ENCODE measurements around the gene APBA2.

Gene APBA2

GRCh38 chr15:28955160-28955992, 69.6 kb downstream of the APBA2 start:
- DNase-seq (ENCODE audit: low read depth in 2 of 2, low spot score in 1 of 2): no peak

- DNase-seq (ENCODE audit: low read depth in 2 of 2, low spot score in 1 of 2): no peak
These were observed 70.2 kb downstream of the APBA2 start for GRCh38 chr15:28955993-28956421.

DNA sequence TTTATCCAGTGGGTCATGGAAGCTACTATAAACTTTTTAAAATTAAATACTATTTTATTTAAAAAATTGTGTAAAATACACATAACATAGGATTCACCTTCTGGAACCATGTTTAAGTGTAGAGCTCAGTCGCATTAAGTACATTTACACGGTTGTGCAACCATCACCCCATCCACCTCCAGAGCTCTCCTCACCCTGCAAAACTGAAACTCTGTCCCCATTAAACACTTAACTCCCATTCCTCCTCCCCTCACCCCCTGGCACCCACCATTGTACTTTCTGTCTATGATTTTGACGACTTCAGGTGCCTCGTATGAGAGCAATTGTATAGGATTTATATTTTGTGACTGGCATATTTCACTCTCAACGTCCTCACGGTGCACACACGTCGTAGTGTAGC, 70.7 kb downstream of the APBA2 start:
- DNase-seq (ENCODE audit: low read depth in 2 of 2, low spot score in 1 of 2): no peak

GRCh38 chr15:28957606-28958498, 72.1 kb downstream of the APBA2 start:
- DNase-seq (ENCODE audit: low read depth in 2 of 2, low spot score in 1 of 2): no peak

- no peak for DNase-seq (ENCODE audit: low read depth in 2 of 2, low spot score in 1 of 2)
These were observed 73.6 kb downstream of the APBA2 start for GRCh38 chr15:28959326-28959725.

DNA sequence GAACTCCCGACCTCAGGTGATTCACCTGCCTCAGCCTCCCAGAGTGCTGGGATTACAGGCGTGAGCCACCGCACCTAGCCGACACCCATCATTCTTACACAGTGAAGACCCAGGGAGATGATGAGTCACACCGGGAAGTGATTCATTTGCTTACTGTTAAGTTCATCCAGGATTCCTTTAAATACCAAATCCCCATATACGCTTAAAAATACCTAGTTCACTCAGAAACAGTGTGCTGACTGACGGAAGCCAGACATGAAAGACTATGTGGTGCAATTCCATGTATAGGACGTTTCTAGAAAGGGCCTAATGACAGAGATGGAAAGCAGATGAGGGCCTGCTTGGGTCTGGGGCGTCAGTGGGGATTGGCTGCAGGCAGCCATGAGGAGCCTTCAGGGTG, 75.2 kb downstream of the APBA2 start:
- no peak for DNase-seq (ENCODE audit: low read depth in 2 of 2, low spot score in 1 of 2)

- DNase-seq (ENCODE audit: low read depth in 2 of 2, low spot score in 1 of 2): no peak
These were observed 75.6 kb downstream of the APBA2 start for GRCh38 chr15:28961391-28961790.

DNA sequence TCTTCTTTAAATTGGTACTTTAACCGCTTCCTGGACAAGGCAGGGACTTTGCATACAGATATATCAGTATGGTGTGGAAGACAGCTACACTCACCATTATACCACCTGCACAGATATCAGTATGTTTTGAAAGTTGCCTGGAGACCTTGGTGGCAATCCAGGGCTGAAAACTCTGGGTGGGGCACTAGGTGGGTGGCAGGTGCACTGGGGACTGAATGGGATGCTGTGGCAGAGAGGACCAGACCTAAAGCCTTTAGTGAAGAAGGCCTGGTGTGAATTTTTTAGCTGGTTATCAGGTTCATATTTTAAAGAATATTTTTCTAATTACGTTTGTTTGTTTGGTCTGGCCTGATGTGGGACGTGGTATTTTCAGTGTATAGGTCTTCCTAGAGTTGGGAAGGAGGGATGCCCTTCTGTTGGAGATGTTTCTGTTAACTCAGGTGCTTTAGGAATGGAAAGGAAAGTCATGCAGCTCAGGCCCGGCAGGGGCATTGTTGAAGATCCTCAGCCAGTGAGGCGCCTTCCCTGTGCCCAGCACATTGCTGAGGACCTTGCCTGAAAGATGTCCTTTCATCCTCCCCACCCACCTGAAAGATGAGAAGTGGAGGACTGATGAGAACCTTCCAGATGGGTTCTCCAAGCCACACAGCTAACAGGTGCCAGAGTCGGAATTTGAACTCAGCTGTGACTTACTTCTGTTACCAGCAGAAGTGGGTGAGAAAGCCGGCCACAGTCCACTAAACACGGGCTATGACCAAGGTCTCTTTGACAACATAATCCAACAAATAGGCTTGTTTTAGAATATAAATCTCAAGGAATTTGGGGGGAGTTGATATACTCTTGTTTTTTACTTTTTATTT, 77.3 kb downstream of the APBA2 start:
- DNase-seq (ENCODE audit: low read depth in 2 of 2, low spot score in 1 of 2): no peak

DNA sequence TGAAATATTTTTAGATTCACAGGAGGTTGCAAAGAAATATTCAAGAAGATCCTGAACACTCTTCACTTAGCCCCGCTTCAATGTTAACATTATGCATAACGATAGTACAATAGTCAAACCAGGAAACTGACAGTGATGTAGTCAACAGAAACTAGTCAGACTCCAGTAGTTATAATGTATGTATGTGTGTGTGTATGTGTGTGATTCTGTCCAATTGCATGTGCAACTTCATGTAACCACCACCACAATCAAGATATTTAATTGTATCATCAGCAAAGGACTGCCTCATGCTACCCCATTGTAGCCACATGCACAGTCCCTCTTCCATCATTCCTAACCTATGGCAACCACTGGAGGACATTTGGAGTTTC, 77.9 kb downstream of the APBA2 start:
- DNase-seq (ENCODE audit: low read depth in 2 of 2, low spot score in 1 of 2): no peak

- no peak for DNase-seq (ENCODE audit: low read depth in 2 of 2, low spot score in 1 of 2)
These were observed 78.3 kb downstream of the APBA2 start for GRCh38 chr15:28964098-28964497.

DNA sequence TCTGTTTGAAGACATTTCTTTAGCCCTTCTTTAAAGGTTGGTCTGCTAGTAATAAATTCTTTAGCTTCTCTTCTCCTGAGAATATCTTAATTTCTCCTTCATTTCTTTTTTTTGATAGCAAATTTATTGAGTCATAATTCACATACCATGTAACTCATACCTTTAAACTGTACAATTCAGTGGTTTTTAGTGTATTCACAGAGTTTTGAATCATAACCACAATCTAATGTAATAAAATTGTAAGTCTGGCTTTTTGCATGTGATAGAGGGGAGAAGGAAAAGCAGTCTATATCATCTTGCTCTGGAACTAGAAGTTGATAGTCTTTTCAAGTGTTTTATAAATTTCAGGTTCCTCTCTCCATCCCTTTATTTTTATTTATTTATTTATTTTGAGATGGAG, 81.3 kb downstream of the APBA2 start:
- DNase-seq (ENCODE audit: low read depth in 2 of 2, low spot score in 1 of 2): no peak

DNA sequence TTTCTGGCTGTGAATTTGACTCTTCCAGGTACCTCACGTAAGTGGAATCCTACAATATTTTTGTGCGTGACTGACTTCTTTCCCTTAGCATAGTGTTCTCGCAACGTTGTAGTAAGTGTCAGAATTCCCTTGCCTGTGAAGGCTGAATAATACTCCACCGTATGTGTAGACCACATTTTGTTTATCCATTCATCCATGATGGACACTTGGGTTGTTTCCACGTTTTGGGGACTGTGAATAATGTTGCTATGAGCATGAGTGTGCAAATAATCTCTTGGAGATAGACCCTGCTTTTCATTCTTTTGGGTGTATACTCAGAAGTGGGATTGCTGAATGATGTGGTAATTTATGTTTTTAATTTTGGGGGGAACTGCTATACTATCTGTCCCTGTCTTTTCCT, 82.2 kb downstream of the APBA2 start:
- no peak for DNase-seq (ENCODE audit: low read depth in 2 of 2, low spot score in 1 of 2)

DNA sequence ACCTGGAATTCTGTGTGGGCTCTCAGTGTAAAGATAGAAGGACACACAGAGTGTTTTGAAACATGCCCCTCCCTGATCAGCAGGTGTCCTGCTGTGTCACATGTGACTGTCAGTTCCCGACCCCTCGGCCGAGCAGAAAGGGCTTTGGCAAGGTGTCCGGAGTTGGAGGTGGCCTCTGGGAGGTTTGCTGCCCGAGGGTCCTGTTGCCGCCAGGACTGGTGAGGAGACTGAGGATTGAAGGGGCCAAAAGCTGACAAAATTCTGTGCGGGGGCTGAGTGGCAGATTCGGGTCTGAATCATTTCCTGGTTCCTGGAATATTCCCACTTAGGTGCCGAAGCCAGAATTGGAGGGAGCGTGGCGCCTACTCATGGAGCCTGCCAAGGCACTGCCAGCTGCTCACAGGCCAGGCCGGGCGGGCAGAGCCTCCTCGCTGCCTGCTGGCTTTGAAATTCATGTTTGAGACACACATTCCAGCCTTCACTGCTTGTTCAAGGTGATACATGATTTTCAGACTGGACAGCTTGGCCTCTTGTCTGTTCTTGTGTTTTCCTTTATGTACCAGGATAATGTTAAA, 83.8 kb downstream of the APBA2 start:
- no peak for DNase-seq (ENCODE audit: low read depth in 2 of 2, low spot score in 1 of 2)

GRCh38 chr15:28974142-28974541, 88.4 kb downstream of the APBA2 start:
- DNase-seq (ENCODE audit: low read depth in 2 of 2, low spot score in 1 of 2): peak in 1 of 2 donors; percentile 41

DNA sequence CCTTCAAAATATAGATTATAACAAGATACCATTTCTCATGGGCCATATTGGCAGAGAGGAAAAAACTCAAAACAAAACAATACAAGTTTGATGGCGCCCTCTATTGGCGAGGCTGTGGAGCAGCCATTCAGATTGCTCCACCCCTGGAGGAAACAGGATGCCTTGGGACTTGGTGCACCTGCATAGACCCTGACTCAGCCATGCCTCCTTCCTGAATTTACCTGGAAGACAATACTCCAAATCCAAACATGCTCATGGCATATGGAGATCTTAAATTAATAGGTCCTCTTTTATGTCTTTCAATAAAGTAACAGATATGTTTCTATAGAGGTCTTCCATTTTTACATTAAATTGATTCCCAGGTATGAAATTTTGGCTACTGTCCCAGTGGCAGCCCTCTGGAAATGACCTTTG, 90.0 kb downstream of the APBA2 start:
- peak in 1 of 2 donors; percentile 50 for DNase-seq (ENCODE audit: low read depth in 2 of 2, low spot score in 1 of 2)

- no peak for DNase-seq (ENCODE audit: low read depth in 2 of 2, low spot score in 1 of 2)
These were observed 91.7 kb downstream of the APBA2 start for GRCh38 chr15:28977377-28978010.

DNA sequence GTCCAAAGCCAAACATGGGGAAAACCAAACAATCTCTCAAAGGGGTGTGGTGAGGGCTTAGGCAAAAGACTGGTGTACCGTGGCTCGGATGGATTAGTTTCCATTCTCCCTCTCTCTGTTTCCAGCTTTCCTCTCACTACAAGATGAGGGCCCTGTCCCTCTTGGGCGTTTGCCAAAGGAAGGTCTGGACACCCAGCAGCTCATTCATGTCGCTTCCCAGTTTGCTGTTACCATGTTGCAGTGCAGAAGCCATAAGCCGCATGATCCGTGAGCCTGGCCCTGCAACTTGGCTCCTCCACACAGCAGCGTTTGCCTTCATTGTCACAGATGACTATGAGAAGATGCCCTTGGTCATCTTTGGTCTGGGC, 92.2 kb downstream of the APBA2 start:
- no peak for DNase-seq (ENCODE audit: low read depth in 2 of 2, low spot score in 1 of 2)

- DNase-seq (ENCODE audit: low read depth in 2 of 2, low spot score in 1 of 2): no peak
These were observed 92.9 kb downstream of the APBA2 start for GRCh38 chr15:28978661-28979060.

DNA sequence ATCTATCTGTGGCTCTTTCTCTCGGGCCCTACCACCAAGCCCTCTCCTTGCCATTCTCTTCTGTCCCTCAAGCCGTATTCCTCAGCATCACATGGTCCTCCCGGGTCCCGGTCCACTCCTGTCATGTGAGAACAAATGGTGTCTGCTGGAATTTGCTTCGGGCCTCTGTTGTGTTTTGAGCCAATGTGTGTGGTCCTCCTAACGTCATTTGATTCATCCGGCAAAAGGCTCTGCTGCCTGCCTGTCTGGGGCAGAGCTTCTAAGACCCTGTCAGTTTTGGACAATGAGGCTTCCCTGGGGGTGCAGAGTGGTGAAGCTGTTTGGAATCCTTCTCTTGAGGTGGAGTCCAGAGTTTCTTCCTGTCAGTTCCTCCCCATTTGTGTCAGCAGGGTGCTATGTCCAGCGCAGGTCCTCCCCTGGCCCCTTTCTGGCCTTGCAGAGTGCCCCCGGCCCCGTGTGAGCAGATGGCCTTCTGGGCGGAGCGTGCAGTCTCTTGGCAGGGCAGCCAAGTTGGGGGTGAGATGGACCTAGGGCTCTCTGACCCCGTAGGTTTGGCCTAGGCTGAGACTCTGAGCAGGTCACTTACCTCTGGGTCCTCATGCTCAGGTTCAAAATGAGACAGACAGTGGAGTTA, 93.6 kb downstream of the APBA2 start:
- no peak for DNase-seq (ENCODE audit: low read depth in 2 of 2, low spot score in 1 of 2)

DNA sequence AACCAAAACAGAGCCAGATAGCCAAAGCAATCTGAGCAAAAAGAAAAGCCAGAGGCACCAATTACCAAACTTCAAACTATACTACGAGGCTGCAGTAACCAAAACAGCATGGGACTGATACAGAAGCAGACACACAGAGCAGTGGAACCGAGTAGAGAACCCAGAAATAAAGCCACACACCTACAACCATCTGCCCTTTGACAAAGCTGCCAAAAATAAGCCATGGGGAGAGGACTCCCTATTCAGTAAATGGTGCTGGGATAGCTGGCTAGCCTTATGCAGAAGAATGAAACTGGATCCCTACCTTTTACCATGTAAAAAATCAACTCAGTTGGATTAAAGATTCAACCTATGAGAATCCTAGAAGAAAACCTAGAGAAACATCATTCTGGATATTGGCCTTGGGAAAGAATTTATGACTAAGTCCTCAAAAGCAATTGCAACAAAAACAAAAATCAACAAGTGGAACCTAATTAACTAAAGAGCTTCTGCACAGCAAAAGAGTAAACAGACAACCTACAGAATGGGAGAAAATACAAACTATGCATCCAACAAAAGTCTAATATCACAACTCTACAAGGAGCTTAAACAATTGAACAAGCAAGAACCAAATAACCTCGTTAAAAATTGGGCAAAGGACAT, 95.1 kb downstream of the APBA2 start:
- no peak for DNase-seq (ENCODE audit: low read depth in 2 of 2, low spot score in 1 of 2)
